Right renal cortex interstitium (tissue), 3 donors: ENCODE results near the gene KCNG2. TPM values are rescaled to one million over a fixed set of nuclear protein-coding genes. Genes with fewer than 3 reads are reported as not detected.

Source experiments
- DNase-seq, 3 donors: peaks; one replicate each; pipeline ENCODE4 v3.0.0-alpha.2; 2013; ENCODE audit warnings: low read depth in 3 of 3, low spot score in 2 of 3
- polyA plus RNA-seq, 3 donors: library from polyadenylated mRNA; unstranded; fragments of 120-200 nt; gene quantifications; one replicate each; pipeline ENCODE4 v1.2.1, GENCODE V29; 2013; ENCODE audit not compliant: insufficient read length in 3 of 3

Gene KCNG2
- polyA plus RNA-seq, 3 donors: 0.15 to 0.17 TPM; not detected in 1

DNA sequence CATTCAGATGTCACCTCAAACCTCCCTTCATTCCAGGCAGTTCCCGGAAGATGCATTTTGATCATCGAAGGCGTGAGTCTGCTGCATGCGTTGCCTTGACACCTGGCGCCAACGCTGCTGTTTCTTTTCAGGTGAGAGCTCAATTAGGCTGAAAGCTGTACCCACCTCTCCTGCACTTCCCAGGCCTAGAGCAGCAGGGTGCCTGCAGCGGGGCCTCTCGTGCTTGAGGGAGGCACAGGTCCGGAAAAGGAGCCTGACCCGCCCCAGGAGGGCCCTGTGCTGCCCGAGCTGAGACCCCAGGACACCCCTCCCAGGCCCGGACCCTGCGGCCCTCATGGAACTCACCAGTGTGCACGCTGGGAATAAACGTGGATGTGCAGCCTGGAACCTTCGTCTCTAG is 31.4 kb upstream of the KCNG2 start:
- no peak for DNase-seq

DNA sequence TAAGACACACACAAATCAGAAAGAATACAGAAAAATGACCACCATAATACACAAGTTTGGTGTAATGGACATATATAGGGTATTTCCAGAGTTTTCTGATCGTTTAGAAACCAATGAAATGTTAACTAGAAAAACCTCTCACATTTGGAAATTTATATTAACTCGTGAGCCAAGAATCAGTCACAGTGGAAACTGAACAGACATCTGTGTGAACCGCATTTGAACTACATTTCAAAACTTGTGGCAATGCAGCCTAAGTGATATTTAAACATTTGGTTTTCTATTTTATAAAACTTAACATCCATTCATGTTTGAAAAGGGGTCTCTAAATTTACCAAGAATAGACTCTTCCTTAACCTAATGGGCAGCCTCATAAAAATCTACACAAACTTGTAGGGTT is 29.0 kb upstream of the KCNG2 start:
- DNase-seq: no peak

DNA sequence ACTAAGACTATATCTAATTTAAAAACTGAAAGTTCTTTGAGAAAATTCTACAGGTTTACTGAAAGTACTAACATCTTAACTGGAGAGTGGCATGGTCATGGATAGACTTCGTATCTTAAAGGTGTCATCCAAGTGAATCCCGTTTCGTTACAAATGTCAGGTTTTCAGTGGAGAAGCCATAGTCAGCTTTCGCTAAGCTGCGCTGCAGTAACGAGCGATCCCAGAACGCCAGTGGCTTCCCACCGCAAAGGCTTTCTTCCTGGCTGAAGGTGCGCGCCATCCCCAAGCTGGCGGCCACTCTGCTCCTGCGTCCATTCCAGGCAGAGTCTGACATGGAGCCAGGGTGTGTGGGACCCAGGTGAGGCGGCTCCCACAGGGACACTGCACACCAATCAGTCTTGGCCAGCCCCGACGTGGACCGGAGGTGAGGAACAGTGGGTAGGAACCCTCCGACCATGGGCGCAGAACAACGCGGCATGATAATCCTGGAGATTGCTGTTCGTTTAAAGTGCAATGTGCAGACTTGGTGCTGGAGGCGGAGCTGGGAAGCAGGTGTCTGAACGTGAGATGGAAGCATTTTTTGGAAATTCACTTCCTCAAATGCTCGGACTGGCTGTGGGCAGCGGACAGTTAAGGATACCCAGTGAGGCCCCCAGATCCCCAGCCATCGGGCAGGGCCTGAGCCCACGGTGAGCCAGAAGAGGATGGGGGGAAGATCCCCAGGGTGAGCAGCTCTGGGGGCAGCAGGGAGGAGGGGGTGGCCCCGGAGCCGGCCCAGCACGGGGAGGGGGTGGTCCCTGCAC is 27.8 kb upstream of the KCNG2 start:
- DNase-seq: no peak

DNA sequence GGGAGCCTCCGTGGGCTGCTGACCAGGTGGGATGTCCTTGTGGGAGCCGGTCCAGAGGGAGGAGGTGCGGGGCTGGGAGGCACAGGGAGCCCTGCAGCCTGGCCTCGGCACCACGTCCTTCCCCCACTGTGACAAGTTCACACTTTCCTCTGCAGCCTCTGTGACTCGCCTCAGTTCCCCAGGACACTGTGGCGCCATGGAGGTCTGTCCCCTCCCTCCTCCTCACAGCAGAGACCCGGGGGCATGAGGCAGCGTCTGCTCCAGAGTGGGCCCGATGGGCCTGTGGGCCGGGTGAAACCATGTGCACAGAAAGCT is 27.3 kb upstream of the KCNG2 start:
- no peak for DNase-seq

DNA sequence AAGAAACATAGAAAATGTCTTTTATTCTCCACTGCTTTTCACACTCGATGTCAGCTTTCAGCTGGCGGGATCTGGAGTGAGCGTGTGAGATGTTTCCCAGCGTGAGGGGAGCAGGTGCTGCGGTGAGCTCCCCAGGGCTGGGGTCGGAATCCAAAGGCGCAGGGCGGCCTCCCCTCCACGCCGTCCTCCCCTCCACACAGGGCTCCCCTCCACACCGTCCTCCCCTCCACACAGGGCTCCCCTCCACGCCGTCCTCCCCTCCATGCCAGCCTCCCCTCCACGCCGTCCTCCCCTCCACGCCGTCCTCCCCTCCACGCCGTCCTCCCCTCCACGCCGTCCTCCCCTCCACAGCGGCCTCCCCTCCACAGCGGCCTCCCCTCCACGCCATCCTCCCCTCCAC is 26.9 kb upstream of the KCNG2 start:
- no peak for DNase-seq

DNA sequence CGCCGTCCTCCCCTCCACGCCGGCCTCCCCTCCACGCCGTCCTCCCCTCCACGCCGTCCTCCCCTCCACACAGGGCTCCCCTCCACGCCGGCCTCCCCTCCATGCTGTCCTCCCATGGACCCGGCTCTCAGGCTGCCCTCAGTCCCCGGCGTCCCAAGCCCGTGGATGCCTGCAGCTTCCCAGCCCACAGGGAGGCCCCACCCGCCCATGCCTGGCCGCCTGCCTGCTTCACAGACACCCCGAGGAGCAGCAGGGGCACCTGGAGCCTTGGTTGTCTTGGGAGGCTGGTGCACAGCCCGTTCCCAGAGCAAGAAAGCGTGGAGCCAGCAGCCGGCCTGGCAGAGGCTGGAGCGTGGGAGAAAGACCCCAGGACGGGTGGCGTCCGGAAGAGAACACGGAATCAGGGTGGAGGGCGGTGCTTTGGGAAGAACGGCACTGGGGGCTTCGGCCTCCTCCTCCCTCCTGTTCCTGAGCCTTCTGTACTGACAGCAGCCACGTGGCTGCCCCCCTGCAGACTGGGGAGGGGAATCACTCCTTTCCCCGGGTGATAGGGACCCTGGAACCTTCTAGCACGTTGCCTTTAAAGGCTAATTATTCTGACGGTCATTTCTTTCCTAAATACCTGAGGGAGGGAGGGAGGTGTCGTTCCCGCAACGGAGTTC is 26.2 kb upstream of the KCNG2 start:
- no peak for DNase-seq

DNA sequence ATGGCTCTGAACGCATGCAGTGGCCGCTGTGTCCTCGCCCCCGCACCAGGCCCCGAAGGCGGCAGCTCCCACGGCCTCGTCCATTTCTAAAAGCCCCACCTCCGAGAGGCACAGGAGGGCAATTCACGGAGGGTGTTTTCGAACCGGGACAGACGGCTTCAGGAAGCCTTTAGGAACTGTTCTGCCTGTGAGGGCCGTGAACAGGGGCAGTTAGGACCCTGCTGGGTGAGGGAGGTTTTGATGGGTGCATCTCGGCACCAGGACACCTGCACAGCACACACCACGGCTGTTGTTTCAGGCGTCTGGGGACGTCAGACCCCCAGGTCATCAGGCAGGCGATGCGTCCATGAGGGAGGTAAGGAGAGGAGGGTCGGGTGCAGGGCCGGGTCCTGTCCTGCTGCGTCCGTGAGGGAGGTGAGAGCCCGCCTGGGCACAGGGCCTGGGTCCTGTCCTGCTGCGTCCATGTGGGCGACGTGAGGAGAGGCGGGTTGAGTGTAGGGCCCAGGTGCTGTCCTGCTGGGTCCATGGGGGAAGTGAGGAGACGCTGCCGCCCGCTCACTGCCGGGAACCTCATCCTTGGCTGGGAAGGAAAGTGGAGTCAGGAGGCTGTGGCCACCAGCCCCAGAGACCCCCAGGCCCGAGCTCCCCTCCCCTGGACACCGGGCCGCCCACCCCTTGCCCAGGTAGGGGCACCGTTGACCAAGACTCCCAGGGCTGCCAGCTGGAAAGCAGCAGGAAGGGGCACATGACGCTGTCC is 25.5 kb upstream of the KCNG2 start:
- no peak for DNase-seq

DNA sequence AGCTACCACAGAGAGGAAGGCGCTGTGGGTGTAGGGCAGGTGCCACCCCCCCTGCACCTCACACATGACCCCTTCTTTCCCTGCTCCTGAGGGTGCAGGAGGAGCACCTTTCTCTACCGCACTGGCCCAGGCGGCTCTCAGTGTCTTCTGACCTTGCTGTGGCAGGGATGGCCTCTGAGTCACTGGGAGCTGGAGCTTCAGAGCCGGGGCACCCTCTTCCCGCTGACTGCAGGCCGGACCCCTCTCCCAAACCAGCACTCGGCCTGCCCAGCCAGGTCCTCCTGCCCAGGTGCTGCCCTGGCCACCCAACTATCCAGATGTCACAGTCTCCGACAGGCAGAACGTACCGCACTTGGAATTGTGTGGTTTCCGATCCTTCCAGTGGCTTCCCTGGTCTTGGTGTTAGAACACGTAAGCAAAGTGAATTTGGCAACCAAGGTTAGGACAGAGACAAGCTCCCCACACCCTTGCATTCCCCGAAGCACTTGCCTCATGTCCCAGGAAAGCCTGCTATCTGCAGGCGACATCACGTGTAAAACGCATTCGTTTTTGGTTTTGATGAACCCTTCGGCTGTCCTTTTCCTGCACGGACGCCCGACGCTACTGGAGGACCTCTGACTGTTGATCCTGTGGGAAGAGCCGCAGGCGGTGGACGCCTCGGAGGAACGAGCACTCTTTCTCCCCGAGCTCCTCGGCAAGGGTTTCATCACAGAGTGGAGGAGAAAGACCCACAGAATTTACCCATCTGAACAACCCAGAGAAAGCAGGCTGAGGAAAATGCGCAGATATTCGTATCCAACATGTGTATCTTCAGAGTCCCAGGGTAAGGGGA is 24.7 kb upstream of the KCNG2 start:
- DNase-seq: no peak

DNA sequence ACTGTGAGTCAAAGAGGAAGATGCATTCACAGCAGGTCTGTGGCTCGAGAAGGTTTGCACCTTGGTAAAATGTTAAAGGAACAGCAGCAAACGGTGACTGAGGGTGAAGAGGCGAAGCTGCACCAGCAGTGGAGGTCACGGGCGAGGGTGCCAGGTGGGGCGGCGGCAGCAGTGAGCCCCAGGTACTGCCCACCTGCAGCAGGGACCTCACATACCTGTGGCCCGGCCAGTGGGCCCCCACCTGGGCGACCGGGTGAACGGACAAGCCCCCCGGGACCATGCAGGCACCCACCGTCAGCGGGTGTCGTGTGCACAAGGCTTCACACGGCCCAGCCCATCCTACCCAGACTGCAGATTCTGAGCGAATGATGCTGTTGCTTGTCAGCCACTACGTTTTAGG is 23.6 kb upstream of the KCNG2 start:
- DNase-seq: no peak

DNA sequence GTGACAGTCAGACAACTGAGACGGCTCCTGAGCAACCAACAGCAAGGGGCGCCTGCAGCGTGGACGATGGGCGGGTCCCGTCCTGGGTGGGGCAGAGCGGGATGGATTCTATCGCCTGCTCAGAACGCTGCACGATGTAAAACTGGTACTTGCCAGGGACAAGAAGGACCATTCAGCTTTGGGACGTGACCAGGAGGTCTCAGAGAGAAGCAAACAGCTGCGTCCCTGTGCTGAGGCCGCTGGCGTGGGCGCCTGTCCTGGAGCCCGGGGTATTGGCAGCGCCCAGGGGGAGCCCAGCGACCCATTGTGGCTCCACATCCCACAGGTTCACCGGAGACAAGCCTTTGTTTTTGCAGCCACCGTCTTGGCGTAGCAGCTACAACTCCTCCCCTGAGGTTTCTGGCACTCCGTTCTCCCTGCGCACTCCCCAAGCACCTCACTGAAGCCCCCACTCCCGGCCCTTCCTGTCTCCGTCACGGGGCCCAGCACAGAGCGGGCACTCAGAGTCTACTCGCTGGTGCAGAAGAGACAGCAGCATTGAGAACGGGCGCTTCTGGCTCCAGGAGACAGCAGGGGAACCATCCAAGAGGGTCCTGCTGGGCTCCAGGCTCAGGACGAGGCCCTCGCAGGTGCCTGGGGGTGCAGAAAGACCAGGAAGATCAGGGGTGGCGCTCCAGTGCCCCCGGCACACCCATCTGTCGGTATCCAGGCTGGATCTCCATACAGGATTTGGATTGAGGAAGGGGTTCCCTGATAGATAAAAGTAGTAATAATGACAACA is 22.1 kb upstream of the KCNG2 start:
- DNase-seq: no peak

DNA sequence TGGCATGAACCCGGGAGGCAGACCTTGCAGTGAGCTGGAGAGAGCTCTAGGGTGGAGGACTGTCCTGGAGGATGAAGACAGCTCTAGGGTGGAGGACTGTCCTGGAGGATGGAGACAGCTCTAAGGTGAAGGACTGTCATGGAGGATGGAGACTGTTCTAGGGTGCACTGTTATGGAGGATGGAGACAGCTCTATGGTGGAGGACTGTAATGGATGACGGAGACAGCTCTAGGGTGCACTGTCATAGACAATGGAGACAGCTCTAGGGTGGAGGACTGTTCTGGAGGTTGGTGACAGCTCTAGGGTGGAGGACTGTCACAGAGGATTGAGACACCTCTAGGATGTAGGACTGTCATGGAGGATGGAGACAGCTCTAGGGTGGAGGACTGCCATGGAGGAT is 21.1 kb upstream of the KCNG2 start:
- DNase-seq: no peak

DNA sequence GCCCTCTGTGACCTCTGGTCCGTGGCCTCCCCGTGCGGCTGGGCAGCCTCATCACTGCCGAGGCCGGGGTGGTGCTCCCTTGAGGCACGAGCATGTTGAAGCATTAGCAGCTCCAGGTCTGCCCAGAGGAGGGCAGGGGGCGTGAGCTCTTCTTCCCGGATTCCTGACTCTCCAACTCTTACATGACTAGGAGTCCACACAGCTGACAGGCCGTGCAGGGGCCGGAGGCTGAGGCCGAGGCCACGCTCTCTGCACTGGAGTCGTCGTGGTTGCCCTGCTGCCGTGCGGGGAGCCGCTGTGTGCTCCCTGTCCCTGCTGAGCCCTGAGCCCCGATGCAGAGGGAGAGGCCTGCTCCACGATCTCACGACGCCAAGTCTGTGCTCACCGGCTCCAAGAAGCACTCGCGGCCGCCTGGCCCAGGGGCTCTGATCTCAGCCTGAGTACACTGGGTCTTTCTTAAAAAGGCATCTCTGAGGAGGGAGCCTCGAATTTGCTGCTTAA is 19.4 kb upstream of the KCNG2 start:
- DNase-seq: no peak

DNA sequence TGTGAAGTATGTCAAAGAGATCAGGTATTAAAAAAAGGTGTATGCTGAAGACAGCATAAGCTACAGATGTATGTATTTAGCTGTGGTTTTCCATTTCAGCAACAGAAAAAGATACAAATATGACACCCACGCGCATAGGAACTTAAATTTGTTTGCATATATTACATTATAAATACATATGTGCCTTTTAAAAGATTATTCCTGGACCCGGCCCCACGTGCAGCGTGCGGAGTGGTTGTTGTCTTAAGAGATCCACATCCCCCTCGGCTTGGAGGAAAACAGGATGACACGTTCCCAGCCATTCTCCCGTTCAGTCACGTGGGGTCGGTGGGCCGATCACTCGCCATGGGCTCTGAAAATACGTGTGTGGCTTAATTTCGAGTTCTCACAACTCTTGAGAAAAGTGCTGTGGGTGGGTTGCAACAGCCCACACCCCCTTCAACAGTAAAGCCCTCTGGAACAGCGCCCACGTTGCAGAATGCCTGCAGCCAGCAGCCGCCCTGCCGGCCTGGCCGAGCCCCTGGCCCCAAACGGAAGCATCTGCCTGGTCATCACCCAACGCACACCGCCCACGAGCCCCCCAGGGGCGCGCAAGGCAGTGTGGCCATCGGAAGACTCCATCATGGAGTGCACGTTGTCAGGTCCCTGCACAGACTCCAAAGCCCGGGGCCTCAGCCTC is 18.6 kb upstream of the KCNG2 start:
- no peak for DNase-seq

DNA sequence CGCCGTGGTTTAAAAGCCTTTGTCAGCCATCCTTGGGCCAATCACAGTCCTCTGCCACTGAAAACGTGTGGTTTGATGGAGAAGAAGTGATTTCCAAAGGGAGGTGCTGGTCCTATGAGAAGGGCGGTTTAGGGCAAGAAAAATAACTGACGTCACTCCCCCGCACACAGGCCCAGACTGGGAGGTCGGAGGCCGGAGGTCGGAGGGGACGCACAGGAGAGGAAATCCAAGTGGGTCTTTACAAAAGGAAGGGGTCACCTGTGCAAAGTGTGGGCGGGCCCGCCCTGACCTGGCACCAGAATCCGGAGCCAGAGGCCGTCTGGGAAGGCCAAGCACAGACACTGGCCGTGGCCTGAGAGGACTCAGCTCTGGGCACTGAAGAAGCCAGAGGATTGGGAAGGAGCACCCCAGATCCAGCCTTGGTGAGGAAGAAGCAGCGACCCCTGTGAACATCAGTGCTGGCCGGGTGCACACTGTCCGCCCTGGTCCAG is 18.0 kb upstream of the KCNG2 start:
- DNase-seq: no peak

DNA sequence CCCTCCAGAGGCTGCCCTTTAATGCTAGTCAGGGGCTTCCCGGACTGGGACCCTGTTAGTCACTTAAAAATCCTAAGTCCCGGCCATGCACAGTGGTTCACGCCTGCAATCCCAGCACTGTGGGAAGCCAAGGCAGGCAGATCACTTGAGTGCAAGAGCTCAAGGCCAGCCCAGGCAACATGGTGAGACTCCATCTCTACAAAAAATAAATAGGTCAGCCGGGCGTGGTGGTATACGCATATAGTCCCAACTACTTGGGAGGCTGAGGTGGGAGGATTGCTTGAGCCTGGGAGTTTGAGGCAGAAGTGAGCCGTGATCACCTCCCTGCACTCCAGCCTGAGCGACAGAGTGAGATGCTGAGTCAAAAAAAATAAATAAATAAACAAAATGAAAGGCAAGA is 17.2 kb upstream of the KCNG2 start:
- DNase-seq: no peak

DNA sequence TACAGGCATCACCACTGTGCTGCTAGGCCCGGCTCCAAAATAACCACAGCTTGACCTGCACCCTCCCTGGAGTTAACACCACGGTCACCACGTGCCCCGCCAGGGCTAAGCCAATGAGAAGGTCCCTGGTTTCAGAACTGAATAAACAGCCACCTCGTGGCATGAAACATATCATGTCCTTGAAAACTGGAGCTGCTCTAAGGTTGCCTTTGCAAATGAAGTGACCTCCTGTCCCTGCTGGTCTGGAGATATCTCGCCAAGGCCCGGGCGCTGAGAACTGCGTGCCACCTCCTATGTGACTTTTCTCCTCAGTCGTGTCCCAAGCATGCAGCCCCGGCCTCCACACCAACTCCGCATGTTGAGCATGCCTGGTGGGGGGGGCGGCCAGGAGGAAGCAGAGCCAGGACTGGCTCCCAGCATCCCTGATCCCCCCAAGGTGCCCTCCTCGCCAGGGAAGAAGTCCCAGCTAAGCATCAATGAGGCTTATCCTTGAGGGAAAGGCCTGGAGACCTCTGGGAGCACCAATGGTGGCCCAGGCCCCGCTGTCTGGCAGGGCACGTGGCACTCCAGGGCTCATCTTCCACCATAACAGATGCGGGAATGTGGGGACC is 16.3 kb upstream of the KCNG2 start:
- no peak for DNase-seq

DNA sequence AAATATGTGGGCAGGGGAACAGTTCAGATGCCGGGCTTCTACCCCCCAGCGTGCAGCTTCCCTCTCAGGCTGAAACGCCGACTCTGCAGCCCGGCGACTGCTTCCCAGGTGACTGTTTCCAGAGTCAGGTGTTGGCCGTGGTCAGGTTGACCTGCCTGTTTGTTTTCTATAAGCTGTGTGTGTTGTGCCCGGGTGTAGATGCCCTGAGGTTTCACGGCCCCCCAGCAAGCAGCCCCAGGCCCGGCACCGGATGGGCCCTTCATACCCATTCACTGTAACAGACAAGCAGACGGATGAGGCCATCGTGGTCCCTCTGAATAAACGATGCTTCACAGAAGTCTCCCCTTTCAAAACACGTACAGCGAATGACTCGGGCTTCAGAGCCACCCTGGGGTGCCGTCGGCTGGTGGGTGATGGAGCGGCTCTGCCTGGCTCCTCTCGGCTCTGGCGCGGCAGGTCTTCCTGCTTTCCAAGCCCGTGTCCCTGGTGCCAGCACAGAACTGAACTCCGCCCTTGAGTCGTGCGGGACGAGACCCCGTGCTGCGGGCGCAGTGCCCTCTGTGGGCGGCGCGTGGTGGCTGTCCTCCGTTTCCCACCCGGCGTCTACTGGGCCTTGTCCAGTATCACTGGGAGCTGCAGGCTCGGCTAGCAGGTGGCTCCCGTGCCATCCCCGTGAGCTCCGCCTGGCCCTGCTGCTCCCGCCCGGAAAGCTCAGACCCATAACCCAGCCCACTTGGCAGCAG is 15.0 kb upstream of the KCNG2 start:
- DNase-seq: no peak
